NCI-H345 (cell line): Measurements from ENCODE around the gene NRDE2.
"Not testable (repeated sequence)": the region's sequence is repeated elsewhere in the genome, so short reads cannot be mapped to it uniquely, and the experiment has no call there.

ENCODE experiments used
- DNase-seq: peaks from one replicate; lab custom pipeline; 2025; lab: John Stamatoyannopoulos, UW

NRDE2 gene

GRCh38 chr14:90341784-90342183 lies 10.0 kb upstream of the NRDE2 start:
- no peak for DNase-seq

GRCh38 chr14:90341232-90341631 lies 9.5 kb upstream of the NRDE2 start:
- DNase-seq, result not testable (repeated sequence)

GRCh38 chr14:90336985-90337384 lies 5.2 kb upstream of the NRDE2 start:
- no peak for DNase-seq

- no peak for DNase-seq
Observed at GRCh38 chr14:90336401-90336800, 4.7 kb upstream of the NRDE2 start.

- no peak for DNase-seq
Observed at GRCh38 chr14:90332271-90332584, 487 bp upstream of the NRDE2 start.

GRCh38 chr14:90330203-90331196 lies 1.2 kb downstream of the NRDE2 start:
- no peak for DNase-seq

GRCh38 chr14:90321891-90322290 lies 9.8 kb downstream of the NRDE2 start:
- no peak for DNase-seq

- no peak for DNase-seq
Observed at GRCh38 chr14:90319634-90320541, 11.9 kb downstream of the NRDE2 start.

GRCh38 chr14:90319173-90319572 lies 12.6 kb downstream of the NRDE2 start:
- no peak for DNase-seq

- DNase-seq, result no peak
Observed at GRCh38 chr14:90318016-90318415, 13.7 kb downstream of the NRDE2 start.

GRCh38 chr14:90317286-90317685 lies 14.5 kb downstream of the NRDE2 start:
- no peak for DNase-seq

- no peak for DNase-seq
Observed at GRCh38 chr14:90308561-90308960, 23.2 kb downstream of the NRDE2 start.

GRCh38 chr14:90305176-90305601 lies 26.6 kb downstream of the NRDE2 start:
- DNase-seq, result peak; percentile 25

- DNase-seq, result no peak
Observed at GRCh38 chr14:90304502-90304901, 27.2 kb downstream of the NRDE2 start.

- DNase-seq, result no peak
Observed at GRCh38 chr14:90303473-90303872, 28.3 kb downstream of the NRDE2 start.

- no peak for DNase-seq
Observed at GRCh38 chr14:90302529-90303303, 29.0 kb downstream of the NRDE2 start.

GRCh38 chr14:90301668-90302090 lies 30.1 kb downstream of the NRDE2 start:
- DNase-seq, result peak; percentile 31

GRCh38 chr14:90301122-90301521 lies 30.6 kb downstream of the NRDE2 start:
- DNase-seq, result no peak

GRCh38 chr14:90300611-90301047 lies 31.1 kb downstream of the NRDE2 start:
- no peak for DNase-seq

GRCh38 chr14:90299408-90299807 lies 32.3 kb downstream of the NRDE2 start:
- no peak for DNase-seq

- no peak for DNase-seq
Observed at GRCh38 chr14:90297876-90298629, 33.7 kb downstream of the NRDE2 start.
